SK-N-SH (cell line): ENCODE data around the gene ADGRG3.

Experiments used
- CTCF ChIP-seq: fragments of 200-600 bp; sonication (generic); IDR thresholded peaks from 2 replicates; pipeline ENCODE4 v1.6.1; 2017; ENCODE audit warnings: antibody characterized with exemption, mild to moderate bottlenecking, moderate library complexity
- EZH2phosphoT487 ChIP-seq: fragments of 200-600 bp; sonication (generic); IDR thresholded peaks from 2 replicates; pipeline ENCODE4 v1.6.1; 2017; ENCODE audit warnings: low read depth, mixed run types, mild to moderate bottlenecking, antibody characterized with exemption, moderate library complexity, borderline replicate concordance
- GABPA ChIP-seq: IDR thresholded peaks from 2 replicates; pipeline ENCODE4 v1.4.0; 2012; ENCODE audit warnings: low read depth, mild to moderate bottlenecking
- IRF3 ChIP-seq: fragments of 150-350 bp; IDR thresholded peaks from 2 replicates; pipeline ENCODE4 v1.6.1; 2016; ENCODE audit warnings: mild to moderate bottlenecking, low read depth, low read length
- MAX ChIP-seq: IDR thresholded peaks from 2 replicates; pipeline ENCODE4 v1.4.0; 2012; ENCODE audit warnings: low read depth
- MXI1 ChIP-seq: IDR thresholded peaks from 2 replicates; pipeline ENCODE4 v1.6.1; 2012; ENCODE audit warnings: mild to moderate bottlenecking, low read depth, low read length, improper control_type of control experiment
- RCOR1 ChIP-seq: fragments of 150-350 bp; IDR thresholded peaks from 2 replicates; pipeline ENCODE4 v1.6.1; 2017; ENCODE audit warnings: antibody characterized with exemption, low read length
- REST ChIP-seq: IDR thresholded peaks from 2 replicates; pipeline ENCODE4 v1.6.1; 2012; ENCODE audit warnings: mild to moderate bottlenecking, low read depth, low read length, moderate library complexity
- RFX5 ChIP-seq: IDR thresholded peaks from 2 replicates; pipeline ENCODE4 v1.6.1; 2012; ENCODE audit warnings: mild to moderate bottlenecking, improper control_type of control experiment, low read length
- SIN3A ChIP-seq: IDR thresholded peaks from 2 replicates; pipeline ENCODE4 v1.6.1; 2012; ENCODE audit warnings: low read depth, mild to moderate bottlenecking, low read length, moderate library complexity, borderline replicate concordance
- SMC3 ChIP-seq: IDR thresholded peaks from 2 replicates; pipeline ENCODE4 v1.6.1; 2012; ENCODE audit warnings: low read depth, low read length, improper control_type of control experiment
- TAF1 ChIP-seq: IDR thresholded peaks from 2 replicates; pipeline ENCODE4 v1.6.1; 2012; ENCODE audit warnings: low read depth, mild to moderate bottlenecking, low read length, moderate library complexity, borderline replicate concordance
- TCF12 ChIP-seq: IDR thresholded peaks from 2 replicates; pipeline ENCODE4 v1.4.0; 2012
- YY1 ChIP-seq: IDR thresholded peaks from 2 replicates; pipeline ENCODE4 v1.4.0; 2012; ENCODE audit warnings: low read depth, mild to moderate bottlenecking

- TF ChIP-seq MAX (no peak), SIN3A (no peak), TAF1 (no peak), MXI1 (no peak), CTCF (no peak), SMC3 (no peak), REST (no peak), EZH2phosphoT487 (no peak), YY1 (no peak), IRF3 (no peak), RCOR1 (no peak), GABPA (no peak), RFX5 (no peak), TCF12 (no peak)
Observed at GRCh38 chr16:57734308-57734924, 66.3 kb downstream of the ADGRG3 start.
